Hepatocyte (in vitro differentiated cells): ENCODE measurements around the gene KCNJ15. TPM values are rescaled to one million over a fixed set of nuclear protein-coding genes. Genes with fewer than 3 reads are reported as not detected.
"Not testable (repeated sequence)": the region's sequence is repeated elsewhere in the genome, so short reads cannot be mapped to it uniquely, and the experiment has no call there.

ENCODE experiments used
- DNase-seq: peaks from one replicate; pipeline ENCODE4 v3.0.0-alpha.2; 2016; ENCODE audit warnings: low spot score
- H2AFZ ChIP-seq: fragments of 200-600 bp; sonication (generic); 2 replicates; pipeline ENCODE4 v1.6.0; 2016; ENCODE audit warnings: antibody characterized with exemption, mild to moderate bottlenecking
- H3K27ac ChIP-seq: fragments of 200-600 bp; sonication (generic); 2 replicates; pipeline ENCODE4 v1.5.1; 2016; ENCODE audit warnings: mild to moderate bottlenecking
- H3K27me3 ChIP-seq: fragments of 200-600 bp; sonication (generic); 2 replicates; pipeline ENCODE4 v1.6.1; 2016
- H3K36me3 ChIP-seq: fragments of 200-600 bp; sonication (generic); replicated peaks from 2 replicates; pipeline ENCODE4 v1.5.1; 2016; ENCODE audit warnings: low read depth; ENCODE audit not compliant: insufficient read depth
- H3K4me1 ChIP-seq: fragments of 200-600 bp; sonication (generic); 2 replicates; pipeline ENCODE4 v1.5.1; 2016; ENCODE audit warnings: mild to moderate bottlenecking, moderate library complexity; ENCODE audit not compliant: insufficient read depth
- H3K4me2 ChIP-seq: fragments of 200-600 bp; sonication (generic); 2 replicates; pipeline ENCODE4 v1.6.0; 2016
- H3K4me3 ChIP-seq: fragments of 200-600 bp; sonication (generic); 2 replicates; pipeline ENCODE4 v1.5.1; 2016; ENCODE audit warnings: mild to moderate bottlenecking
- H3K79me2 ChIP-seq: fragments of 200-600 bp; sonication (generic); 2 replicates; pipeline ENCODE4 v1.6.0; 2017; ENCODE audit warnings: mild to moderate bottlenecking
- H3K9me2 ChIP-seq: fragments of 200-600 bp; sonication (generic); replicated peaks from 2 replicates; pipeline ENCODE4 v1.6.0; 2017; ENCODE audit warnings: mild to moderate bottlenecking; ENCODE audit not compliant: insufficient read depth
- H3K9me3 ChIP-seq: fragments of 200-600 bp; sonication (generic); 2 replicates; pipeline ENCODE4 v1.5.1; 2016; ENCODE audit warnings: low read depth, mild to moderate bottlenecking
- H4K20me1 ChIP-seq: fragments of 200-600 bp; sonication (generic); 2 replicates; pipeline ENCODE4 v1.6.0; 2016; ENCODE audit warnings: mild to moderate bottlenecking; ENCODE audit not compliant: insufficient read depth, poor library complexity, severe bottlenecking
- CTCF ChIP-seq: fragments of 200-600 bp; sonication (generic); IDR thresholded peaks from 2 replicates; pipeline ENCODE4 v1.5.1; 2016; ENCODE audit warnings: antibody characterized with exemption, mild to moderate bottlenecking; ENCODE audit not compliant: poor library complexity
- EZH2 ChIP-seq: fragments of 200-600 bp; sonication (generic); IDR thresholded peaks from 2 replicates; pipeline ENCODE4 v1.6.1; 2016; ENCODE audit warnings: antibody characterized with exemption, mild to moderate bottlenecking, borderline replicate concordance
- EZH2phosphoT487 ChIP-seq: fragments of 200-600 bp; sonication (generic); IDR thresholded peaks from one replicate; pipeline ENCODE4 v1.6.1; 2018; ENCODE audit warnings: antibody characterized with exemption, mild to moderate bottlenecking, low read depth, moderate library complexity; ENCODE audit not compliant: unreplicated experiment, severe bottlenecking
- WGBS: methylation state at CpG from one replicate; pipeline ENCODE4 v1.1.6; 2016; ENCODE audit warnings: low lambda C conversion rate; ENCODE audit errors: missing lambda C conversion rate; 5-methylcytosine and 5-hydroxymethylcytosine counted together
- polyA plus RNA-seq: library from polyadenylated mRNA; unstranded; fragments of >200 nt; fragmentation: Nextera tagmentation; extraction: Ambion mirVana; gene quantifications from 2 replicates; pipeline ENCODE4 v1.2.1, GENCODE V29; 2016
- total RNA-seq: library from RNA; depleted of rRNA; stranded (reverse); fragments of >200 nt; gene quantifications from 2 replicates; pipeline ENCODE4 v1.2.3, GENCODE V29; 2014

The KCNJ15 gene
- total and polyA plus RNA-seq, 2 experiments from 2014 or later = 0.43 to 0.88 TPM

- H3K27me3 ChIP-seq = no peaks in the 10 kb centered on the region
- H2AFZ ChIP-seq = no peak overlapping the region
- no peaks in the 10 kb centered on the region for H3K79me2 ChIP-seq
- no peaks in the 10 kb centered on the region for H3K36me3 ChIP-seq
- H3K4me3 ChIP-seq = no peak overlapping the region
- H3K9me2 ChIP-seq = no peaks in the 10 kb centered on the region
- no peak overlapping the region for H3K4me2 ChIP-seq
- peak; percentile 50 for DNase-seq
- no peaks in the 10 kb centered on the region for H3K4me1 ChIP-seq
- H3K9me3 ChIP-seq = peaks cover 7% of the 10 kb centered on the region
- no peaks in the 10 kb centered on the region for H4K20me1 ChIP-seq
- H3K27ac ChIP-seq = peak overlapping the region; percentile 70
- WGBS = 55% methylated on average over 6 of the region's 6 CpGs
- TF ChIP-seq EZH2 (no peak), CTCF (no peak), EZH2phosphoT487 (no peak)
Observed at GRCh38 chr21:38234395-38235142, 22.2 kb upstream of the KCNJ15 start.

GRCh38 chr21:38235251-38235650 lies 21.5 kb upstream of the KCNJ15 start:
- 91% methylated on average over 9 of the region's 9 CpGs for WGBS

GRCh38 chr21:38236232-38236631 lies 20.6 kb upstream of the KCNJ15 start:
- H2AFZ ChIP-seq = no peak overlapping the region
- H3K9me2 ChIP-seq = no peaks in the 10 kb centered on the region
- no peak overlapping the region for H3K4me3 ChIP-seq
- no peak for DNase-seq
- H3K4me2 ChIP-seq = no peak overlapping the region
- WGBS = 63% methylated on average over 2 of the region's 2 CpGs
- H3K9me3 ChIP-seq = no peaks in the 10 kb centered on the region
- no peaks in the 10 kb centered on the region for H3K36me3 ChIP-seq
- no peaks in the 10 kb centered on the region for H3K27me3 ChIP-seq
- H4K20me1 ChIP-seq = no peaks in the 10 kb centered on the region
- H3K4me1 ChIP-seq = peaks cover 5% of the 10 kb centered on the region
- no peak overlapping the region for H3K27ac ChIP-seq
- TF ChIP-seq EZH2phosphoT487 (no peak), CTCF (no peak), EZH2 (no peak)
- H3K79me2 ChIP-seq = no peaks in the 10 kb centered on the region

More at GRCh38 chr21:38235251-38235650, 21.5 kb upstream of the KCNJ15 start:
- not testable (repeated sequence) for H2AFZ ChIP-seq, H3K36me3 ChIP-seq, H3K4me3 ChIP-seq, DNase-seq, H3K9me3 ChIP-seq, H3K27me3 ChIP-seq, H3K9me2 ChIP-seq, H3K4me2 ChIP-seq, H3K4me1 ChIP-seq, H3K79me2 ChIP-seq, H4K20me1 ChIP-seq
- peak overlapping the region; percentile 70 for H3K27ac ChIP-seq

- no peak overlapping the region for H3K4me3 ChIP-seq
- H3K27me3 ChIP-seq = no peaks in the 10 kb centered on the region
- no peaks in the 10 kb centered on the region for H3K36me3 ChIP-seq
- no peak for DNase-seq
- no peaks in the 10 kb centered on the region for H3K79me2 ChIP-seq
- TF ChIP-seq CTCF (no peak), EZH2phosphoT487 (no peak), EZH2 (no peak)
- H3K4me2 ChIP-seq = no peak overlapping the region
- peaks cover 5% of the 10 kb centered on the region for H3K4me1 ChIP-seq
- no peaks in the 10 kb centered on the region for H3K9me3 ChIP-seq
- H3K27ac ChIP-seq = no peak overlapping the region
- H3K9me2 ChIP-seq = no peaks in the 10 kb centered on the region
- H2AFZ ChIP-seq = no peak overlapping the region
- no peaks in the 10 kb centered on the region for H4K20me1 ChIP-seq
- WGBS = 68% methylated on average over 4 of the region's 4 CpGs
Observed at GRCh38 chr21:38239672-38240071, 17.1 kb upstream of the KCNJ15 start.
